HEK293T (cell line): ENCODE results near the gene AAK1.

ENCODE experiments used
- CTCF ChIA-PET: fragments of 350-600 bp; formaldehyde crosslinking; extraction: SDS; loops from one replicate; lab custom pipeline; 2021; ENCODE audit warnings: antibody characterized with exemption, inconsistent platforms; lab: Yijun Ruan, JAX
- POLR2A ChIA-PET: fragments of 350-600 bp; formaldehyde crosslinking; extraction: SDS; loops from one replicate; lab custom pipeline; 2020; ENCODE audit warnings: antibody characterized with exemption, inconsistent platforms; lab: Yijun Ruan, JAX
- DNase-seq: peaks from one replicate; pipeline ENCODE4 v3.0.0; 2012; ENCODE audit warnings: mixed read lengths; ENCODE audit errors: extremely low spot score
- ARNT ChIP-seq: fragments of 450-650 bp; IDR thresholded peaks from 2 replicates; pipeline ENCODE4 v1.6.1; 2017; ENCODE audit warnings: mild to moderate bottlenecking
- BHLHE40 ChIP-seq: fragments of 450-650 bp; IDR thresholded peaks from 2 replicates; pipeline ENCODE4 v1.6.1; 2016; ENCODE audit warnings: mild to moderate bottlenecking, moderate library complexity, borderline replicate concordance
- CTBP1 ChIP-seq: fragments of 450-650 bp; IDR thresholded peaks from 2 replicates; pipeline ENCODE4 v1.6.1; 2016; ENCODE audit warnings: borderline replicate concordance
- ELF4 ChIP-seq: fragments of 450-650 bp; IDR thresholded peaks from 2 replicates; pipeline ENCODE4 v1.6.1; 2017; ENCODE audit warnings: antibody characterized with exemption
- FOXA1 ChIP-seq: fragments of 450-650 bp; IDR thresholded peaks from 2 replicates; pipeline ENCODE4 v1.6.1; 2016; ENCODE audit warnings: mild to moderate bottlenecking
- FOXK2 ChIP-seq: fragments of 450-650 bp; IDR thresholded peaks from 2 replicates; pipeline ENCODE4 v1.6.1; 2016; ENCODE audit warnings: mild to moderate bottlenecking
- FOXM1 ChIP-seq: fragments of 450-650 bp; IDR thresholded peaks from 2 replicates; pipeline ENCODE4 v1.6.1; 2017; ENCODE audit warnings: mild to moderate bottlenecking, borderline replicate concordance
- HDGF ChIP-seq: fragments of 450-650 bp; IDR thresholded peaks from 2 replicates; pipeline ENCODE4 v1.6.1; 2017; ENCODE audit warnings: antibody characterized with exemption, borderline replicate concordance
- L3MBTL2 ChIP-seq: fragments of 450-650 bp; conservative IDR thresholded peaks from 2 replicates; pipeline ENCODE4 v1.6.1; 2016; ENCODE audit warnings: mild to moderate bottlenecking
- LEF1 ChIP-seq: fragments of 450-650 bp; IDR thresholded peaks from 2 replicates; pipeline ENCODE4 v1.6.1; 2017; ENCODE audit warnings: mild to moderate bottlenecking, borderline replicate concordance
- NFRKB ChIP-seq: fragments of 450-650 bp; IDR thresholded peaks from 2 replicates; pipeline ENCODE4 v1.6.1; 2016; ENCODE audit warnings: mild to moderate bottlenecking, moderate library complexity
- SP1 ChIP-seq: fragments of 450-650 bp; IDR thresholded peaks from 2 replicates; pipeline ENCODE4 v1.6.1; 2017
- SUZ12 ChIP-seq: fragments of 450-650 bp; IDR thresholded peaks from 2 replicates; pipeline ENCODE4 v1.6.1; 2016; ENCODE audit warnings: mild to moderate bottlenecking
- TARDBP ChIP-seq: fragments of 450-650 bp; IDR thresholded peaks from 2 replicates; pipeline ENCODE4 v1.6.1; 2016
- ZNF384 ChIP-seq: fragments of 450-650 bp; IDR thresholded peaks from 2 replicates; pipeline ENCODE4 v1.6.1; 2016
- TF ChIP-seq, protein P1 (sequence below): fragments of 450-650 bp; IDR thresholded peaks from 2 replicates; pipeline ENCODE4 v1.6.1; 2016

Gene AAK1

DNA sequence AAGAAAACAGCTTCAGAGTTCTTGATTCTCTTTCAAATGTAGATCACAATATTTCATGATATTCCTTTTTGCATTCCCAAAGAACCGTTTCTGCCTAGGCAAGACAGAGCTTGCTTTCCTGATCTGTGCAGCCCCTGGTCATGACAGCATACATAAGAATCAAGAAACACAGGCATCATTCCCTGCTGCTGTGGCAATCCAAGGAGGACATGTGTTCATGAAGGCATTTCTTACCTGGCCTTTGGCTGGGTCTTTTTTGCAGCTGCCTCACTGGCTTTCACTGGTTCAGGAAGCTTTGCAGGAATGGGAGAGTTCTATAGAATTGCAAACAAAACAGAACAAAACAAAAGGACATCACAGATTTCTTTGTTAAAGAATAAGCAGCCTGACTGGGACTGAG is 118.7 kb downstream of the AAK1 start:
- DNase-seq: no peak
- TF ChIP-seq BHLHE40: no peak
- TF ChIP-seq CTBP1: no peak
- TF ChIP-seq ELF4: no peak
- TF ChIP-seq L3MBTL2: no peak
- no peak for TF ChIP-seq TARDBP
- TF ChIP-seq FOXM1: no peak
- TF ChIP-seq SP1: no peak
- TF ChIP-seq SUZ12: no peak
- TF ChIP-seq, protein P1, sequence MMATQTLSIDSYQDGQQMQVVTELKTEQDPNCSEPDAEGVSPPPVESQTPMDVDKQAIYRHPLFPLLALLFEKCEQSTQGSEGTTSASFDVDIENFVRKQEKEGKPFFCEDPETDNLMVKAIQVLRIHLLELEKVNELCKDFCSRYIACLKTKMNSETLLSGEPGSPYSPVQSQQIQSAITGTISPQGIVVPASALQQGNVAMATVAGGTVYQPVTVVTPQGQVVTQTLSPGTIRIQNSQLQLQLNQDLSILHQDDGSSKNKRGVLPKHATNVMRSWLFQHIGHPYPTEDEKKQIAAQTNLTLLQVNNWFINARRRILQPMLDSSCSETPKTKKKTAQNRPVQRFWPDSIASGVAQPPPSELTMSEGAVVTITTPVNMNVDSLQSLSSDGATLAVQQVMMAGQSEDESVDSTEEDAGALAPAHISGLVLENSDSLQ: no peak
- no peak for TF ChIP-seq NFRKB
- no peak for TF ChIP-seq HDGF
- TF ChIP-seq FOXK2: no peak
- TF ChIP-seq ZNF384: no peak
- no peak for TF ChIP-seq ARNT
- TF ChIP-seq FOXA1: no peak
- no peak for TF ChIP-seq LEF1
- ChIA-PET POLR2A (interaction anchor here (0.7 kb wide), 1 partner anchor 87 kb away, joined by 3 read pairs; the partner anchor contains the start of gene NFU1), CTCF (interaction anchor here (1.3 kb wide), 1 partner anchor 40 kb away, joined by 5 read pairs; no protein-coding TSS in a partner anchor)

DNA sequence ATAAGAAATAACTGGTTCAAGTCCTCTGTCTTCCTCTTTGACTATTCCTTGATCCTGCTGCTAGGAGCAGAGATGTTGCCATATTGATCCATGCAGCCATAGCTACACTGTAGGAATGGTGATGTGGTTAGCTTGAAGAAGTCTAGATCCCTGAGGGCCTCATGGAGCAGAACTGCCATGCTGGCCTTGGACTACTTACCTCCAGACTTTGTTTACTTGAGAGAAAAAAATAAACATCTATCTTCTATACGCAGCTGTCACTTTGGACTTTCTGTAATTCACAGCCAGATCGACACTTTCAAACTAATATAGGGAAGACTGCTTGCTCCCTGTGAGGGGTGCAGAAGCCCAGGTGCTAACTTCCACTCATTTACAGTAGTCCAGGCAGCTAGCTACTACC is 121.8 kb downstream of the AAK1 start:
- POLR2A ChIA-PET: no interaction called here
- CTCF ChIA-PET: no interaction called here
- TF ChIP-seq TARDBP (no peak), ELF4 (no peak), HDGF (no peak), FOXM1 (no peak), CTBP1 (no peak), ARNT (no peak), SP1 (no peak), ZNF384 (no peak), BHLHE40 (no peak), L3MBTL2 (no peak), FOXA1 (no peak), LEF1 (no peak), NFRKB (no peak)
- TF ChIP-seq, protein P1: no peak
- no peak for DNase-seq

DNA sequence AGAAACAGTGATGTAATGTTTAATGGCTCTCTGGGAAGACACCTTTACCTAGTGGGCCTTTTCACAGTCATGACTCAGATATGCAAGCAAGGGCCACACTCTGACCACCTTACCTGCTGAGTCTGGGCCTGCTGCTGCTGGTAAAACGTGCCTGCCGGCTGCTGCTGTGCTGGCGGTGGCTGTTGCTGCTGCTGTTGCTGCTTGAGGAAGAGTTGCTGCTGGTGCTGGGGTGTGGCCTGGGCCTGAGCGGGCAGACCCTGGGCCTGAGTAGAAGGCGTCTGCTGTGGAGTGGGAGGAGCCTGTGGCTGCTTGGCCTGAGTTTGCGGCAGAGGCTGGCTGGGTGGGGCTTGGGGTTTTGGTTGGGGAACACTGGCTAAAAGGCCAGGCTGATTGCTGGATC is 124.7 kb downstream of the AAK1 start:
- TF ChIP-seq FOXM1 (no peak), HDGF (no peak), ARNT (no peak), NFRKB (no peak), FOXA1 (no peak), ZNF384 (no peak), SP1 (no peak), ELF4 (no peak), L3MBTL2 (no peak), FOXK2 (no peak), CTBP1 (no peak), LEF1 (no peak), BHLHE40 (no peak), SUZ12 (no peak)
- TF ChIP-seq, protein P1: no peak
- ChIA-PET POLR2A (no interaction called here), CTCF (no interaction called here)
- DNase-seq: no peak

DNA sequence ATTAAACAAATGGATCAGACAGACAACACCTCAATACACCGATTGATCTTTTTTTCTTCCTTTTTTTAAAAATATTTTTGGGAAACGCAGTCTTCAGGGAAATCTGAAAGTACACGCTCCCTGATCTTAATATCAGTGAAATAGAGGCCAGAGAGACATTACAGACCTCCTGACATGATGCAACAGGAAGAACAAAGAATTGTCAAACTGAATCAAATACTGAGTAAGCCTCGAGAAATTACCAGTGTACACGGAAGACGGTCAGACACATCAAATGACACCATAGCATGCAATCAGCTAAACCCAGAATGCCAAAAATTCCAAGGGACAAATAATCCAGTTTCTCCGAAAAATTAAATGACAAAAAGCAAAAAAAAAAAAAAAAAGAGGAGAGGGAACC is 126.1 kb downstream of the AAK1 start:
- ChIA-PET CTCF (no interaction called here), POLR2A (no interaction called here)
- DNase-seq: no peak
- TF ChIP-seq SP1: no peak
- no peak for TF ChIP-seq CTBP1
- TF ChIP-seq, protein P1: no peak
- no peak for TF ChIP-seq ELF4
- no peak for TF ChIP-seq L3MBTL2
- TF ChIP-seq NFRKB: no peak
- no peak for TF ChIP-seq FOXK2
- TF ChIP-seq ZNF384: no peak
- no peak for TF ChIP-seq FOXM1
- no peak for TF ChIP-seq FOXA1
- TF ChIP-seq ARNT: no peak
- TF ChIP-seq LEF1: no peak
- no peak for TF ChIP-seq TARDBP
- TF ChIP-seq SUZ12: no peak
- no peak for TF ChIP-seq BHLHE40
- no peak for TF ChIP-seq HDGF

DNA sequence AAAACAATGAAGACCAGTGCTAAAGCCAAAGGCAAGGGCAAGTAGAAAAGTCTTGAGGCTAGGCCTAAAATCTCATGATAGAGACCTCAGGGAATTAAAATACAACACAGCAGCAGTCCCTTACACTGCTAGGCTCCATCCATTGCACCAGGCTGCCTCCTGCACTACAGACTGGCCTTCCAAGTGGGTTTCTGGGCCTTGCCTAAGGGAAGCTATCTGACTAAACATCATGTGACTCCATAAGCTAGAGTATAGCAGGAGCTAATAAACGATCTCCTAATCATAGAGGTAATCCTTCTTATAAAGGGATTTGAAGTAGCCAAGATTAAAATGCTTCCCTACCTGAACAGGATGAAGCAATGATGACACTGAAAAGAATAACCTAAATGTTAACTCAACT is 128.7 kb downstream of the AAK1 start:
- POLR2A ChIA-PET: no interaction called here

More for the DNA sequence above, 128.7 kb downstream of the AAK1 start:
- CTCF ChIA-PET: no interaction called here
- TF ChIP-seq LEF1 (no peak), TARDBP (no peak), BHLHE40 (no peak), FOXK2 (no peak), SUZ12 (no peak), ZNF384 (no peak)
- TF ChIP-seq, protein P1: no peak
- no peak for DNase-seq
